ENCODE results near the gene DIDO1.

The DIDO1 gene

GRCh38 chr20:62957136-62958117 lies 31.1 kb upstream of the DIDO1 start:
- ATAC-seq: no peak
- H3K4me3 Mint-ChIP-seq: no peak overlapping the region
- H3K36me3 Mint-ChIP-seq: peaks cover 16% of the 10 kb centered on the region

GRCh38 chr20:62956387-62957135 lies 30.3 kb upstream of the DIDO1 start:
- Mint-ChIP-seq H3K36me3 (peaks cover 16% of the 10 kb centered on the region), H3K9me3 (no peaks in the 10 kb centered on the region), H3K4me1 (peaks cover 19% of the 10 kb centered on the region), H3K27ac (no peak overlapping the region), H3K4me3 (no peak overlapping the region)
- ATAC-seq (no peak), DNase-seq (ENCODE audit: low spot score in 2 of 2) (no peak)

More at GRCh38 chr20:62957136-62958117, 31.1 kb upstream of the DIDO1 start:
- no peaks in the 10 kb centered on the region for H3K9me3 Mint-ChIP-seq
- H3K27ac Mint-ChIP-seq: no peak overlapping the region
- no peak for DNase-seq (ENCODE audit: low spot score in 2 of 2)
- H3K4me1 Mint-ChIP-seq: peaks cover 14% of the 10 kb centered on the region

DNA sequence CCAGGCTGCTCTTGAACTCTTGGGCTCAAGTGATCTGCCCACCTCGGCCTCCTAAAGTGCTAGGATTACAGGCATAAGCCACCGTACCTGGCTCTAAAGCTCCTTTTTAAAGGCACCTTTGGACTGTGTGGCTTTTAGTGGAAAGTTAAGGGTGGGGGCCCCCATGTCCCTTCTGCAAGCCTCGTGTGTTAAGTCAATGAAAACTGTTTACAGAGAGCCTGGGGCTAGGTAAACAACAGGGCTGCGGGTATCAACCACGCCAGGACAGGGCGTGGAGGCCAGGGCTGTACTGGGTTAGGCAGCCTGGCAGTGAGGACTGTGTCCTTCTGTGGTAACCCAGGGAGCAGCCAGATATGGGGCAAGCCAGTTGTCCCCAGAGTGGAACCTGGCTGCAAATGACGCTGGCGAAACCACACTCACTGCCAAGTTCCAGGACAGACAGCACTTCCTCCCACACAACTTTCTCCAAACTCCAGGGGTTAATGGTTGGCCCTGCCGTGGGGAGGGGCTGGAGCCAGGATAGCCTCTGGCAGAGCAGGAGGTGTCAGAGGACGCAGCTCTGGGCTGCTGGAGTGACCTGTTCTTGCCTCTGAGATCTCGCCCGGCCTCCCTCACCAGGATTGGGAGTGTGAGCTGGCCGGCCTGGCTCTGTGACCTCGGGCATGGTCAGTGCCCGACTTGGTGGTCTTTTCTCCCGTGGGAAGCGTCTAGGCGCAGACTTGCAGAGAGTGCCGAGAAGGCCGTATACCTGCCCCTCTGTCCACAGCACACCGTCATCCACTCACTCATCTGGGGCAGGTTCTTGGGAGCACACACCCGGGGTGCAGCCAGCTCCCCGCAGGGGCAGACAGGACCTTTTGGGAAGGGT lies 29.4 kb upstream of the DIDO1 start:
- Mint-ChIP-seq H3K4me3 (no peak overlapping the region), H3K9me3 (no peaks in the 10 kb centered on the region), H3K27ac (no peak overlapping the region), H3K4me1 (peaks cover 19% of the 10 kb centered on the region), H3K36me3 (peaks cover 16% of the 10 kb centered on the region)
- ATAC-seq (no peak), DNase-seq (ENCODE audit: low spot score in 2 of 2) (no peak)

DNA sequence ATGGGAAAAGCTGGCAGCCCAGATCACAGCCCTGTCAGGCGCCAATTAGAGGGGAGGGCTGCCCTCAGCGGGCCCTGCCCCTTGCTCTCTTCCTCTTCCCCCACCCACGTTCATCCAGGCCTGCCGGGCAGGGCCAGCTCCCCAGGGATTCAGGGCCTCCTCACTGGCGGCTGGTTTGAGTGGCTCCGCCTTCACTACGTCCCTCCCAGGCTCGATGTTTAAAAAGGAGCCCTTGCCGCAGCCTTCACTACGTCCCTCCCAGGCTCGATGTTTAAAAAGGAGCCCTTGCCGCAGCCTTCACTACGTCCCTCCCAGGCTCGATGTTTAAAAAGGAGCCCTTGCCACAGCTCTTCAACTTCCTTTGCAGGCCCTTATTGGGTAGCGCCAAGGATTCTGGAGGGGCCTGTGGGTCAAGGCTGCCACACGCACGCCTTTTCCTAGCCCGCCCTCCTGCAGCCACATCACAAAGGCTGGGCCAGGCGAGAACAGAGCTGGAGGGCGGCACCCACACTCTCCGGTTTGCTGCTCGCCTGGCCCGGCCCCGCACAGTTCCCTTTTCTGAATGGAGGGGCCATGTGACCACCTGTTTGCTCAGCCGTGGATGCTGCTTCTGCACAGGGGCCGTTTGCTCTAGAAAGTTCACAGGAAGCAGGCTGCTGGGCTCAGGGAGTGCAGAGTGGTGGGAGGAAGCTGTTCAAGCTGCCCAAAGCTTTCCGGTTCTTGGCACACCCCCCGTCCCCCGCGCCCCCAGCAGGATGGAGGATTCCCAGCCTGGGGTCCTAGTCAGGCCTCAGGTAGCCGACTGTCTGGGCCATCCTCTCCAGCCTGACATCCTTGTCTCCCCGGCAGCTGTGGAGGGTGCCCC lies 27.8 kb upstream of the DIDO1 start:
- peak overlapping the region; percentile 95 for H3K27ac Mint-ChIP-seq
- peak; percentile 79 for ATAC-seq
- H3K36me3 Mint-ChIP-seq: peaks cover 26% of the 10 kb centered on the region
- H3K9me3 Mint-ChIP-seq: no peaks in the 10 kb centered on the region
- peak overlapping the region; percentile 89 for H3K4me3 Mint-ChIP-seq
- DNase-seq (ENCODE audit: low spot score in 2 of 2): peak; percentile 28 to 77
- H3K4me1 Mint-ChIP-seq: peaks cover 19% of the 10 kb centered on the region

- DNase-seq (ENCODE audit: low spot score in 2 of 2): no peak
- peaks cover 19% of the 10 kb centered on the region for H3K4me1 Mint-ChIP-seq
- H3K4me3 Mint-ChIP-seq: peak overlapping the region; percentile 89
- no peaks in the 10 kb centered on the region for H3K9me3 Mint-ChIP-seq
- no peak for ATAC-seq
- H3K36me3 Mint-ChIP-seq: peaks cover 26% of the 10 kb centered on the region
- H3K27ac Mint-ChIP-seq: peak overlapping the region; percentile 95
These were observed 26.9 kb upstream of the DIDO1 start for GRCh38 chr20:62952968-62953838.

DNA sequence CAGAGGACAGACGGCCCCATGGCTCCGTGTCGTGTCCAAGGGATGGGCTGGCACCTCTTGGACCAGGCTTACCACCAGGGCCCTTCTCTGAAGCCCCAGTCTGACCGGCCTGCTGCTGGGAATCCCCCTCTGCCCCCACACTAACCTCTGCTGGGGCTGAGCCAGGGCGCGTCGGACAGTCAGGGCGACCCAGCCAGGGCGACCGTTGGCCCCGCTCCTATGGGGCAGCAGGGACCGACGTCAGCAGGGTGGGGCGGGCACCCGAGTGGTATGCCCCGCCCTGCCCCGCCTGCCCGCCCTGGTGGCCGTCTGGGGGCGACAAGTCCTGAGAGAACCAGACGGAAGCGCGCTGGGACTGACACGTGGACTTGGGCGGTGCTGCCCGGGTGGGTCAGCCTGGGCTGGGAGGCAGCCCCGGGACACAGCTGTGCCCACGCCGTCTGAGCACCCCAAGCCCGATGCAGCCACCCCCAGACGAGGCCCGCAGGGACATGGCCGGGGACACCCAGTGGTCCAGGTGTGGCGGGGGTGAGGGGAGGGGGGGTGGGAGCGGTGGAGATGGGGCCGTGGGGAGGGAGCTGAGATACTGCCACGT lies 26.2 kb upstream of the DIDO1 start, which contains the start of gene SLC17A9:
Gene SLC17A9 (plus strand): TSS at position 337 of the 595 bp plus-strand sequence. CDS start 122 bp downstream, at position 459.
- Mint-ChIP-seq H3K4me3 (peak within 1 kb of the TSS; percentile 89), H3K9me3 (no peaks in the 10 kb centered on the region), H3K36me3 (peaks cover 32% of the 10 kb centered on the region), H3K4me1 (peaks cover 19% of the 10 kb centered on the region), H3K27ac (peak within 1 kb of the TSS; percentile 95)
- DNase-seq (ENCODE audit: low spot score in 2 of 2) (peak; percentile 64 to 83), ATAC-seq (peak; percentile 84)

- no peak for DNase-seq (ENCODE audit: low spot score in 2 of 2)
- no peak for ATAC-seq
- Mint-ChIP-seq H3K36me3 (peaks cover 38% of the 10 kb centered on the region), H3K4me3 (peak overlapping the region; percentile 89), H3K27ac (peak overlapping the region; percentile 95), H3K9me3 (no peaks in the 10 kb centered on the region), H3K4me1 (peaks cover 19% of the 10 kb centered on the region)
These were observed 25.6 kb upstream of the DIDO1 start for GRCh38 chr20:62951896-62952372.

DNA sequence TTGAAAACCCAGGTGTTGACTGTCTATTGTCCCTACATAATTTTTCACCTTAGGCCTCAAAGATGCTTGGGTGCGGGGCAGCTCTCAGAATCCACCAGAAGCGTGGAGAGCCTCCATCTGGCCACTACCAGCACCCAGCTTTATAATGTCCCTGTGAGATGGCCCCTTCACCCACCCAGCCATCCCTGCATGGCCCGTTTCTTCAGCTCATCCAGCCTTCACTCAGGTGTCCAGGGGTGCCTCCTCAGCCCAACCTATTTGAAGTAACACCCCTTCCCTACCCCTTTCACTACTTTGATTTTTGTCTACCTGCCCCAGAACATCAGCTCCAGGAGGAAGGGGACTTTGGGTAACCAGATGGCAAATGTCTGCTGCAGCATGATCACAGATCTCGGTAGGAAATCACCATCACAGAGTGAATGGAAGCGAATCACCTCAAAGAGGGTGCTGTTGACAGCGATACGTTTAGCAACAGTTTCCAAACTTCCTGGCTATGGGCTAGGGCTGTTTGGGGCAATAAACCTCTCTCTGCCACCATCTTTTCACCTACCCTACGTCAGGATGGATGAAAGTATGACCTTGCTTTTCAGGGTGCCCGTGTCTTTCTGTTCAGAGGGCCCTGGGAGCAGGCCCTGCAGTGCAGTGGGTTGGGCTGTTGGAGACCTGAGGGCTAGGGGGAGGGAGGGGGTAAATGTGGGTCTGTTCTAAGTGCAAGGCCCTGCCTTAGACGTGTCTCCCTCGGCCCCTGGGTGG lies 25.0 kb upstream of the DIDO1 start:
- peaks cover 44% of the 10 kb centered on the region for H3K36me3 Mint-ChIP-seq
- H3K4me1 Mint-ChIP-seq: peaks cover 19% of the 10 kb centered on the region
- peak overlapping the region; percentile 89 for H3K4me3 Mint-ChIP-seq
- no peaks in the 10 kb centered on the region for H3K9me3 Mint-ChIP-seq
- no peak overlapping the region for H3K27ac Mint-ChIP-seq
- ATAC-seq: no peak
- no peak for DNase-seq (ENCODE audit: low spot score in 2 of 2)

DNA sequence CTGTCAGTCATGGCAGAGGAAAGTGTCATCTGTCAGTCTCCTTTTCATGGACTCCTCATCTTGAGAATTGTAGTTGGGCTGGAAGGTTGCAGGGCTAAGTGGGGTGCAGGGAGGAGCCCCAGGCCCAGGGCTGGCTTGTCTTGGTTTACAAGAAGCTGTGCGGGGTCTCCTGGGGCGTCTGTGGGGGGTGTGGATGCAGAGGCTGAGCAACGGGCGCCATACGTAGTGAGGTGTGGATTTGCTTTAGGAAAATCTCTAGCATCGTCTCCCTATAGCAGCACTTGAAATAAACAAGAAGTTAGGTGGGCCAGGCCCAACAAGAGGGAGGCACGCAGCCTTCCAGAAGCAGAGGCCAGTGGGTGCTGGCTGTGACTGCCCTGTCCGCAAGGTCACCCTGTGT lies 24.4 kb upstream of the DIDO1 start:
- no peak for DNase-seq (ENCODE audit: low spot score in 2 of 2)
- peak overlapping the region; percentile 12 for H3K4me3 Mint-ChIP-seq
- H3K36me3 Mint-ChIP-seq: peaks cover 46% of the 10 kb centered on the region
- no peak for ATAC-seq
- H3K9me3 Mint-ChIP-seq: no peaks in the 10 kb centered on the region
- no peak overlapping the region for H3K27ac Mint-ChIP-seq
- H3K4me1 Mint-ChIP-seq: peaks cover 19% of the 10 kb centered on the region

DNA sequence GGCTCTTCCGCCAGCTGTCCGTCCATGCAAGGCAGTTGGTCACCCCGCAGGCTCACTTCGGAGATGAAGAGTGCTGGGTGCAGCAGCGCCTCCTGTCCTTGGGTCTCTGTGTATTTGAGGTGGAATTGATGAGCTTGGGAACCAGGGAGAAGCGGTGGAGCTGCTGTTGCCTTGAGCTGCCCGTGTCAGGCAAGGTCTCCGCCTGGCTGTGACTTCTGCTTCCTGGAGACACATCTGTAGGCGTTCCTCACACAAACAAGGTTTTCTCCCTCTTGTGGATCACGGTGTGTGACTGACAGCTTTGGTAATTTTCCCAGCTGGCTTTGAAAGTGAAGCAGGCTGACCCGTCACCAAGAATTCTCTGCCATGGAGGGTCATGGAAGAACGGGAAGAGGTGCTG lies 23.7 kb upstream of the DIDO1 start:
- peaks cover 54% of the 10 kb centered on the region for H3K36me3 Mint-ChIP-seq
- no peak overlapping the region for H3K4me3 Mint-ChIP-seq
- H3K4me1 Mint-ChIP-seq: peaks cover 19% of the 10 kb centered on the region
- H3K27ac Mint-ChIP-seq: no peak overlapping the region
- no peaks in the 10 kb centered on the region for H3K9me3 Mint-ChIP-seq
- DNase-seq (ENCODE audit: low spot score in 2 of 2) (no peak), ATAC-seq (no peak)

GRCh38 chr20:62949153-62949821 lies 23.0 kb upstream of the DIDO1 start:
- H3K4me3 Mint-ChIP-seq: no peak overlapping the region
- H3K9me3 Mint-ChIP-seq: no peaks in the 10 kb centered on the region
- DNase-seq (ENCODE audit: low spot score in 2 of 2): no peak
- ATAC-seq: no peak
- no peak overlapping the region for H3K27ac Mint-ChIP-seq
- peaks cover 54% of the 10 kb centered on the region for H3K36me3 Mint-ChIP-seq
- H3K4me1 Mint-ChIP-seq: peaks cover 13% of the 10 kb centered on the region
